Measurements from ENCODE around the gene TMF1. TPM values are rescaled to one million over a fixed set of nuclear protein-coding genes. Genes with fewer than 3 reads are reported as not detected.

TMF1 gene
- total RNA-seq, 2 experiments from 2014 or later: 23.3 to 25.2 TPM

- Mint-ChIP-seq H3K9me3 (no peaks in the 10 kb centered on the region), H3K4me3 (no peak overlapping the region), H3K27ac (peak overlapping the region; percentile 6), H3K36me3 (ENCODE audit: low read depth) (peaks cover 33% of the 10 kb centered on the region), H3K4me1 (ENCODE audit: low read depth) (peaks cover 30% of the 10 kb centered on the region), H3K27me3 (ENCODE audit: low read depth) (no peaks in the 10 kb centered on the region)
- no peak for DNase-seq
- CTCF ChIA-PET: no interaction called here
- intact Hi-C loops (cut with micrococcal nuclease): no loop called here
These were observed 20.8 kb upstream of the TMF1 start for GRCh38 chr3:69072928-69073327.

- Mint-ChIP-seq H3K36me3 (ENCODE audit: low read depth) (peaks cover 22% of the 10 kb centered on the region), H3K9me3 (no peaks in the 10 kb centered on the region), H3K27ac (no peak overlapping the region), H3K4me1 (ENCODE audit: low read depth) (peaks cover 36% of the 10 kb centered on the region), H3K4me3 (no peak overlapping the region), H3K27me3 (ENCODE audit: low read depth) (no peaks in the 10 kb centered on the region)
- no peak for DNase-seq
- intact Hi-C loops (cut with micrococcal nuclease): no loop called here
- CTCF ChIA-PET: no interaction called here
These were observed 14.0 kb upstream of the TMF1 start for GRCh38 chr3:69066121-69066520.

- intact Hi-C loops (cut with micrococcal nuclease): loop anchor here (1.0 kb wide), 1 partner anchor 13 kb away; the partner anchor contains the start of gene TMF1
- peaks cover 33% of the 10 kb centered on the region for H3K4me1 Mint-ChIP-seq (ENCODE audit: low read depth)
- CTCF ChIA-PET: no interaction called here
- H3K27ac Mint-ChIP-seq: peak overlapping the region; percentile 65
- H3K9me3 Mint-ChIP-seq: no peaks in the 10 kb centered on the region
- H3K4me3 Mint-ChIP-seq: no peak overlapping the region
- H3K36me3 Mint-ChIP-seq (ENCODE audit: low read depth): peaks cover 24% of the 10 kb centered on the region
- no peaks in the 10 kb centered on the region for H3K27me3 Mint-ChIP-seq (ENCODE audit: low read depth)
- DNase-seq: peak; percentile 14
These were observed 13.3 kb upstream of the TMF1 start for GRCh38 chr3:69065318-69065964.

GRCh38 chr3:69063636-69064035 is 11.5 kb upstream of the TMF1 start:
- no peaks in the 10 kb centered on the region for H3K27me3 Mint-ChIP-seq (ENCODE audit: low read depth)
- peaks cover 47% of the 10 kb centered on the region for H3K4me1 Mint-ChIP-seq (ENCODE audit: low read depth)
- H3K9me3 Mint-ChIP-seq: no peaks in the 10 kb centered on the region
- no peak for DNase-seq
- no peak overlapping the region for H3K4me3 Mint-ChIP-seq
- peaks cover 35% of the 10 kb centered on the region for H3K36me3 Mint-ChIP-seq (ENCODE audit: low read depth)
- intact Hi-C loops (cut with micrococcal nuclease): no loop called here
- H3K27ac Mint-ChIP-seq: no peak overlapping the region
- CTCF ChIA-PET: interaction anchor here (1.0 to 1.2 kb wide), 3 partner anchors 10 to 19 kb away, joined by 3 to 4 read pairs (median 3); partner anchors contain the start of gene TMF1

- DNase-seq: no peak
- Mint-ChIP-seq H3K4me3 (no peak overlapping the region), H3K9me3 (no peaks in the 10 kb centered on the region), H3K27ac (peak overlapping the region; percentile 84), H3K27me3 (ENCODE audit: low read depth) (no peaks in the 10 kb centered on the region), H3K4me1 (ENCODE audit: low read depth) (peaks cover 35% of the 10 kb centered on the region), H3K36me3 (ENCODE audit: low read depth) (peaks cover 46% of the 10 kb centered on the region)
- CTCF ChIA-PET: interaction anchor here (1.0 to 1.3 kb wide), 2 partner anchors 10 to 11 kb away, joined by 3 read pairs; no protein-coding TSS in a partner anchor
- intact Hi-C loops (cut with micrococcal nuclease): no loop called here
These were observed 7.6 kb upstream of the TMF1 start for GRCh38 chr3:69059688-69060087.

GRCh38 chr3:69058947-69059224 is 6.8 kb upstream of the TMF1 start:
- H3K36me3 Mint-ChIP-seq (ENCODE audit: low read depth): peaks cover 46% of the 10 kb centered on the region
- CTCF ChIA-PET: interaction anchor here (0.6 to 1.0 kb wide), 2 partner anchors 10 to 1423 kb away, joined by 3 to 5 read pairs; no protein-coding TSS in a partner anchor
- H3K4me3 Mint-ChIP-seq: no peak overlapping the region
- H3K4me1 Mint-ChIP-seq (ENCODE audit: low read depth): peaks cover 28% of the 10 kb centered on the region
- no peak for DNase-seq
- intact Hi-C loops (cut with micrococcal nuclease): no loop called here
- peak overlapping the region; percentile 84 for H3K27ac Mint-ChIP-seq
- no peaks in the 10 kb centered on the region for H3K27me3 Mint-ChIP-seq (ENCODE audit: low read depth)
- H3K9me3 Mint-ChIP-seq: no peaks in the 10 kb centered on the region

GRCh38 chr3:69058180-69058946 is 6.2 kb upstream of the TMF1 start:
- peaks cover 46% of the 10 kb centered on the region for H3K36me3 Mint-ChIP-seq (ENCODE audit: low read depth)
- no peaks in the 10 kb centered on the region for H3K9me3 Mint-ChIP-seq
- H3K27me3 Mint-ChIP-seq (ENCODE audit: low read depth): no peaks in the 10 kb centered on the region
- H3K27ac Mint-ChIP-seq: peak overlapping the region; percentile 84
- DNase-seq: peak; percentile 14
- CTCF ChIA-PET: interaction anchor here (0.6 to 1.0 kb wide), 2 partner anchors 10 to 1422 kb away, joined by 3 to 5 read pairs; no protein-coding TSS in a partner anchor
- intact Hi-C loops (cut with micrococcal nuclease): no loop called here
- H3K4me1 Mint-ChIP-seq (ENCODE audit: low read depth): peaks cover 23% of the 10 kb centered on the region
- H3K4me3 Mint-ChIP-seq: no peak overlapping the region

- Mint-ChIP-seq H3K27ac (peak overlapping the region; percentile 94), H3K36me3 (ENCODE audit: low read depth) (peaks cover 28% of the 10 kb centered on the region), H3K4me3 (peak overlapping the region; percentile 97), H3K9me3 (no peaks in the 10 kb centered on the region), H3K27me3 (ENCODE audit: low read depth) (no peaks in the 10 kb centered on the region), H3K4me1 (ENCODE audit: low read depth) (peaks cover 38% of the 10 kb centered on the region)
- CTCF ChIA-PET: interaction anchor here (1.0 to 1.3 kb wide), 2 partner anchors 11 to 68 kb away, joined by 3 to 4 read pairs; no protein-coding TSS in a partner anchor
- intact Hi-C loops (cut with micrococcal nuclease): loop anchor here (1.0 to 2.0 kb wide), 5 partner anchors 13 to 39 kb away; partner anchors contain the start of genes ARL6IP5, EOGT and UBA3
- no peak for DNase-seq
These were observed 352 bp upstream of the TMF1 start for GRCh38 chr3:69052472-69052898.

- no peak overlapping the region for H3K4me3 Mint-ChIP-seq
- H3K27ac Mint-ChIP-seq: no peak overlapping the region
- no peaks in the 10 kb centered on the region for H3K9me3 Mint-ChIP-seq
- H3K4me1 Mint-ChIP-seq (ENCODE audit: low read depth): peaks cover 44% of the 10 kb centered on the region
- intact Hi-C loops (cut with micrococcal nuclease): no loop called here
- peaks cover 27% of the 10 kb centered on the region for H3K36me3 Mint-ChIP-seq (ENCODE audit: low read depth)
- no peak for DNase-seq
- no peaks in the 10 kb centered on the region for H3K27me3 Mint-ChIP-seq (ENCODE audit: low read depth)
- CTCF ChIA-PET: interaction anchor here (0.9 to 1.5 kb wide), 2 partner anchors 10 to 37 kb away, joined by 3 to 6 read pairs; no protein-coding TSS in a partner anchor
These were observed 3.1 kb downstream of the TMF1 start for GRCh38 chr3:69048990-69049389.

GRCh38 chr3:69044608-69045007 is 7.5 kb downstream of the TMF1 start:
- intact Hi-C loops (cut with micrococcal nuclease): no loop called here
- CTCF ChIA-PET: interaction anchor here (0.9 kb wide), 1 partner anchor 13 kb away, joined by 3 read pairs; no protein-coding TSS in a partner anchor
- no peak overlapping the region for H3K27ac Mint-ChIP-seq
- H3K4me3 Mint-ChIP-seq: no peak overlapping the region
- no peaks in the 10 kb centered on the region for H3K9me3 Mint-ChIP-seq
- H3K27me3 Mint-ChIP-seq (ENCODE audit: low read depth): no peaks in the 10 kb centered on the region
- peaks cover 25% of the 10 kb centered on the region for H3K4me1 Mint-ChIP-seq (ENCODE audit: low read depth)
- no peak for DNase-seq
- H3K36me3 Mint-ChIP-seq (ENCODE audit: low read depth): peaks cover 30% of the 10 kb centered on the region

- Mint-ChIP-seq H3K27me3 (ENCODE audit: low read depth) (no peaks in the 10 kb centered on the region), H3K4me1 (ENCODE audit: low read depth) (peaks cover 8% of the 10 kb centered on the region), H3K27ac (peak overlapping the region; percentile 30), H3K36me3 (ENCODE audit: low read depth) (peaks cover 37% of the 10 kb centered on the region), H3K9me3 (no peaks in the 10 kb centered on the region), H3K4me3 (no peak overlapping the region)
- CTCF ChIA-PET: no interaction called here
- peak; percentile 28 for DNase-seq
- intact Hi-C loops (cut with micrococcal nuclease): loop anchor here (1.0 to 2.0 kb wide), 3 partner anchors 19 to 165 kb away; partner anchors contain the start of gene TMF1
These were observed 18.7 kb downstream of the TMF1 start for GRCh38 chr3:69033470-69033869.

- no peak for DNase-seq
- intact Hi-C loops (cut with micrococcal nuclease): loop anchor here (1.0 to 2.0 kb wide), 3 partner anchors 18 to 166 kb away; partner anchors contain the start of gene TMF1
- CTCF ChIA-PET: no interaction called here
- Mint-ChIP-seq H3K36me3 (ENCODE audit: low read depth) (peaks cover 42% of the 10 kb centered on the region), H3K4me1 (ENCODE audit: low read depth) (peaks cover 8% of the 10 kb centered on the region), H3K9me3 (no peaks in the 10 kb centered on the region), H3K27me3 (ENCODE audit: low read depth) (no peaks in the 10 kb centered on the region), H3K4me3 (no peak overlapping the region), H3K27ac (peak overlapping the region; percentile 69)
These were observed 19.4 kb downstream of the TMF1 start for GRCh38 chr3:69032737-69033136.
